ENCODE measurements around the gene PPM1J. TPM values are rescaled to one million over a fixed set of nuclear protein-coding genes. Genes with fewer than 3 reads are reported as not detected.
A peak's percentile ranks its signal among the peaks of the same experiment; 100 is the strongest.
"Not testable (repeated sequence)": the region's sequence is repeated elsewhere in the genome, so short reads cannot be mapped to it uniquely, and the experiment has no call there.

PPM1J gene
- total and polyA plus RNA-seq, 2 of the 8 experiments (the other 6 are each of a cell fraction or from before 2014, with no cell fraction given), result 19.4 to 31.6 TPM

GRCh38 chr1:112727716-112728115 lies 12.6 kb upstream of the PPM1J start (continued):
- peak in 2 of 3 experiments; percentile 10 to 27; a peak in 1 of 4 replicates for TF ChIP-seq CTCF (IDR thresholded peaks at IDR 0.05; ENCODE audit: control extremely low read depth in 1 of 3, insufficient read depth in 1 of 3, low read depth in 1 of 3, low read length in 3 of 3)
- TF ChIP-seq ZNF274 (IDR thresholded peaks at IDR 0.05; ENCODE audit: borderline replicate concordance, extremely low read depth, low read length), result no peak
- TF ChIP-seq GABPA (IDR thresholded peaks at IDR 0.05; ENCODE audit: borderline replicate concordance, insufficient read depth, low read length), result no peak
- TF ChIP-seq HDAC6 (IDR thresholded peaks at IDR 0.05; ENCODE audit: low read depth, low read length), result no peak
- TF ChIP-seq CBX8 (IDR thresholded peaks at IDR 0.05; ENCODE audit: borderline replicate concordance, low read depth, low read length), result no peak
- TF ChIP-seq SP1 (IDR thresholded peaks at IDR 0.05; ENCODE audit: low read depth, low read length), result no peak

- H2BK20ac ChIP-seq (ENCODE audit: low read length); H4K5ac ChIP-seq (ENCODE audit: insufficient read length, low read depth, low read length); H3K27ac ChIP-seq (ENCODE audit: low read depth, low read length); DNase-seq (ENCODE audit: low read depth in 1 of 2, low spot score in 2 of 2); H3K23me2 ChIP-seq (ENCODE audit: low read depth, low read length); H2BK12ac ChIP-seq (ENCODE audit: low read depth, low read length); H3K18ac ChIP-seq (ENCODE audit: extremely low read depth, low read length); H3K56ac ChIP-seq (replicated peaks; ENCODE audit: insufficient read length, low read depth, low read length); H3K4me3 ChIP-seq (ENCODE audit: extremely low read depth in 1 of 4, insufficient read depth in 2 of 4, low read depth in 3 of 4, low read length in 4 of 4); H3K36me3 ChIP-seq (ENCODE audit: control insufficient read depth in 2 of 4, insufficient read depth in 4 of 4, low read length in 3 of 4); H3K14ac ChIP-seq (ENCODE audit: insufficient read length); H3K23ac ChIP-seq (ENCODE audit: insufficient read length); H2BK5ac ChIP-seq (ENCODE audit: low read depth, low read length); H3K79me1 ChIP-seq (ENCODE audit: low read depth, low read length); H4K20me1 ChIP-seq (replicated peaks in 1 of 2; ENCODE audit: control insufficient read depth in 1 of 2, insufficient read depth in 2 of 2, low read length in 2 of 2); H2AFZ ChIP-seq (ENCODE audit: low read length); H3K79me2 ChIP-seq (ENCODE audit: control insufficient read depth in 1 of 2, insufficient read depth in 2 of 2, low read length in 2 of 2); FAIRE-seq; H2BK120ac ChIP-seq (replicated peaks; ENCODE audit: low read depth, low read length); H2BK15ac ChIP-seq (ENCODE audit: low read length); H4K91ac ChIP-seq (replicated peaks; ENCODE audit: insufficient read length, low read length); H3K4me2 ChIP-seq (ENCODE audit: insufficient read depth in 1 of 2, low read depth in 2 of 2, low read length in 2 of 2); H3K9me3 ChIP-seq (ENCODE audit: insufficient read depth in 2 of 2, low read depth in 1 of 2, low read length in 1 of 2); H2AK5ac ChIP-seq (ENCODE audit: low read depth, low read length); H3K9ac ChIP-seq (replicated peaks in 1 of 4; ENCODE audit: extremely low read depth in 1 of 4, low read depth in 3 of 4, low read length in 3 of 4); H3K4ac ChIP-seq (replicated peaks; ENCODE audit: insufficient read length, low read depth, low read length): not testable (repeated sequence)
- Histone ChIP-seq H3K27me3 (replicated peaks in 1 of 4; ENCODE audit: control insufficient read depth in 3 of 4, extremely low read depth in 1 of 4, insufficient read depth in 3 of 4, low read length in 3 of 4) (peaks cover 0 to 22% (median 13%) of the 10 kb centered on the region in 4 experiments; a peak in 5 of 7 replicates), H4K8ac (ENCODE audit: extremely low read depth, insufficient read depth, low read length) (peak overlapping the region; percentile 51; the same call in 1 of the 2 replicates), H3K4me1 (replicated peaks in 1 of 4; ENCODE audit: control insufficient read depth in 3 of 4, insufficient read depth in 4 of 4, low read length in 3 of 4) (peaks cover 8 to 21% (median 16%) of the 10 kb centered on the region in 4 experiments)
- ChIA-PET CTCF (ENCODE audit: partially characterized antibody) (interaction anchor here (1.3 to 14.2 kb wide), 3 partner anchors 9 to 349 kb away, joined by 3 to 547 read pairs (median 9); partner anchors contain the start of genes LRIG2 and PPM1J), POLR2A (ENCODE audit: partially characterized antibody) (interaction anchor here (1.5 to 2.2 kb wide), 2 partner anchors 10 to 20 kb away, joined by 3 to 6 read pairs; partner anchors contain the start of gene PPM1J)
- 86% methylated on average over 2 of the region's 4 CpGs; no CpG with 5 or more reads in 1 of the 2 experiments for WGBS, 2 experiments (ENCODE audit: extremely low coverage in 1 of 2, insufficient coverage in 1 of 2, insufficient read length in 1 of 2, insufficient replicate concordance in 2 of 2, low coverage in 1 of 2, low lambda C conversion rate in 2 of 2, missing lambda C conversion rate in 1 of 2)
These were observed 9.1 kb upstream of the PPM1J start for GRCh38 chr1:112724240-112724639.

Data from H1 (cell line).